CD4-positive, alpha-beta T cell treated with Interleukin-17A for 1 hour (primary cell): ENCODE measurements around the gene CXorf66.
"Not testable (repeated sequence)": the region's sequence is repeated elsewhere in the genome, so short reads cannot be mapped to it uniquely, and the experiment has no call there.

Source experiments
- DNase-seq: peaks from one replicate; pipeline ENCODE4 v3.0.0-alpha.2; 2020

Gene CXorf66

GRCh38 chrX:139965421-139965820, at the start of gene CXorf66:
CXorf66 (minus strand) TSS chrX:139965521; CDS start chrX:139965496, 25 bp downstream.
- DNase-seq: no peak

GRCh38 chrX:139982856-139983255, 17.5 kb upstream of the CXorf66 start:
- no peak for DNase-seq

- no peak for DNase-seq
Observed at GRCh38 chrX:139974471-139974870, 9.2 kb upstream of the CXorf66 start.

DNA sequence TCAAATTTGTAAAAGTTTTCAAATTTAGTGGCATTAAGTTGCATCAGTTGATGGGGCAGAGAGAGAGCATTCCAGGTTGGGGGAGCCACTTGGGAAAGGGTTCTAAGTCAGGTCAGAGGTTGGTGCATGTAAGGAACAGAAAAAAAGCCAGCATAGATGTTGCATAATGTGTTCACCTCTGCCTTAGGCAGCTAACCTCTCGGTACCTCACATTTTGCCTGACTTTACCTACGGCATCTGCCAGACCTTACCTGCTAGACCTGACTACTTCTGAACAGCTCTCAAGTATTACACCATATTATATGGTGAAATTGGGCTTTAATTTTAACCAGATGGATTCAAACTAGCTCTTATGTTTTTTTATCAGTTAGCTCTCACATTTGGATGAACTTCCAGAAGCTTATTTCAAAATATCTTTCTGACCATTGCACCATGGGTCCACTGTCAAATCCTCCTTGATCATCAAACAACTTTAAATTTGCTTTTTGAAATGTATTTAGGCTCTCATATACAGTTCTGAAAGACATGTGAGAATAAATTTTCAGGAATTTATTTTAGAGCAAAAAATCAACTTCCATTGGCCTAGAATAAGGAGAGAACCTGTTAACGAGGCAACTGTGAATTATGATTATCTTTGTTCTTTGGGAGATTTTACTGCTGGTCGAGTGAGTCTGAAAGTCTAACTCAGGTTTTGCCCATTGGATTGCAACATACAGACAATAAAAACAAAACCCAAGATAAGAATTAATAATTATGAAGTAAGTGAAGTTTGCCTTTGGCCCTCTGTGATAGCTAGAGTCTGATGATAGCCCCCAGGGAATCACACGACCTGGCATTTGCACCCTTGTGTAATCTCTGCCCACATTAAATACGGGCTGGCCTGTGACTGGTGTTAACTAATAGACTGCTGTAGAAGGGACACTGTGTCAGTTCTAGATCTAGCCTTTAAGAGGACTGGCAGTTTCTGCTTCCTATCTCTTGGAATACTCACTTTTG, 7.6 kb upstream of the CXorf66 start:
- no peak for DNase-seq

- no peak for DNase-seq
Observed at GRCh38 chrX:139972113-139972512, 6.8 kb upstream of the CXorf66 start.

- no peak for DNase-seq
Observed at GRCh38 chrX:139971394-139971749, 6.1 kb upstream of the CXorf66 start.

DNA sequence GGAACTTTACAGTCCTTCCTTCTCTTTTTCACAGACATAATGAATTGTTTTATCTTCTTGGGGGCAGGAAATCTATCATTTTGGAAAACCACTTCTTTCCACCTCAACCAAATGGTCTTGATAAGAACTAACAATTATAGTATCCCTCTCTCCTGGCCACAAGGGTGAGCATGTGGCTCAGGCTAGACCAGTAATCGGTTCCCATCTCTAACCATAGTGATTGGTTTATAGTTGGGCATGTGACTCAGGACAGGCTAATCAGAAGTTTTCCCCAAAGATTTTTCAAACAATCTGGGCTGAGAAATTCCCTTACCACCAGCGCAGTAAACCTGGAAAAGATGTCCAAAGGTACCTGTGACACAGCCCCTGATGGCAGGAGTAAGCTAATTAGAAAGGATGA, 4.0 kb upstream of the CXorf66 start:
- DNase-seq: no peak

- no peak for DNase-seq
Observed at GRCh38 chrX:139967750-139968149, 2.4 kb upstream of the CXorf66 start.

DNA sequence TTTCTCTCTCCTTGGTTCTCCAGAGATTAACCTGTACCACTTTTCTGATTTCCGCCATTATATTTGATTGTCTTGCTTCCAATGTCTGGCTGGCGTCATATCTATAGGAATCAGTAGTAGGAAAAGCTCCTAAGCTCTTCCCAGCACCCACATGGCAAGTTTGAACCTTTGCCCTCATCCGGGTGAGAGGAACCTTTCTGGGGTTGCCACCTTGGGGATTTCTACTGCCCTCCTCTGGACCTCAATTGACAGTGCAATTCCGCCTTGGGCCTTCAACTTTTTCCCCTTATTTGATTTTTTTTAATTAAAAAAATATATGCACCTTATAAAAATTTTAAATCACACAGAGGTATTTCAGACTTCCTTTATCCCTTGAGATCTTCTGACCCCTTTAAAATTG, 2.0 kb upstream of the CXorf66 start:
- no peak for DNase-seq

DNA sequence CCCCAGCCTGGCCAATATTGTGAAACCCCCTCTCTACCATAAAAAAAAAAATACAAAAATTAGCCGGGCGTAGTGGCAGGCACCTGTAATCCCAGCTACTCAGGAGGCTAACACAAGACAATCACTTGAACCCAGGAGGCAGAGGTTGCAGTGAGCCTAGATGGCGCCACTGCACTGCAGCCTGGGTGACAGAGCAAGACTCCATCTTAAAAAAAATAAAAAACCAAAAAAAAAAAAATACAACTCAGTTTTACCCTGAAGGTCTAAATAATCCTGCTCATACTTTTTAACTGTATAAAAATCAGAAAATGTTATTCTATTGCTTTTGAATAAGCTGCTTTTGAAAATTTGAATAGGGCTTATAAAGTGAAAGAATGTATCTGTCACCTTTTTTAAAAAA, 838 bp upstream of the CXorf66 start:
- DNase-seq: not testable (repeated sequence)

GRCh38 chrX:139961091-139961490, 4.2 kb downstream of the CXorf66 start:
- not testable (repeated sequence) for DNase-seq

GRCh38 chrX:139949703-139950102, 15.6 kb downstream of the CXorf66 start:
- DNase-seq: no peak

DNA sequence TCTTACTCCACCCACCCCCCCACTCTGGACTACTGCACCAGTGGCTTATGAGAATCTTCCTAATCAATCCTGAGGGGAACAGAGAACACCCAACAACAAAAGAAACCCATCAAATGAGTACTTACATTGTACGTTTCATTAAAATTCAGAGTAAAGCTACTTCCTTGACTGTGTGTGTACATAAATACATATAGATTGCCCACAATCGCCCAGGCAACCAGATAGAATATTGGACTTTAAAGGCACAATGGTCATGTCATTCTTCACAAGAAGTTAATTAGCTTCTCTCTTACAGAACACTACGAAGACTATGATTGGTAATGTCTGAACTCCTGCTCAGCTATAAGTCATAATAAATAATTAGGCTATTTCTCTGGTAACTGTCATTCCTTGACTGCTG, 20.2 kb downstream of the CXorf66 start:
- no peak for DNase-seq

DNA sequence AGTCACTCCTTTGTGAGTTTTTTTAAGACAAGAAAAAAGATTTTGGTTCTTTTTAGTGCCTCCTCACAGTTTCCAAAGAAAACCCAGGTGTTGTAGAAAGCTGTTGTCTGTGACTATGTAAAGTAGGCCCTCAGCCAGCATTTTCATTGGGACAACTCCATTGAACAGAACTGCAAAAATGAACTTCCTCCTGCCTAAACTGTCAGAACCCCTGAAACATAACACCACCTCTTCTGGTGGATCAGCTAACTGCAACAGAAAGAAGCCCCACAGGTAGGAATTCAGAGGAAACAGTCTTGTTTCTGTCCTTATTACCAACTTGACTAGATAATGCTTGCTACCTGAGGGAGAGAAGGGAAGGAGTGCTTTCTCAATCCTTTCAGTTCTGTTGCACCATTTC, 29.1 kb downstream of the CXorf66 start:
- peak; percentile 2 for DNase-seq

DNA sequence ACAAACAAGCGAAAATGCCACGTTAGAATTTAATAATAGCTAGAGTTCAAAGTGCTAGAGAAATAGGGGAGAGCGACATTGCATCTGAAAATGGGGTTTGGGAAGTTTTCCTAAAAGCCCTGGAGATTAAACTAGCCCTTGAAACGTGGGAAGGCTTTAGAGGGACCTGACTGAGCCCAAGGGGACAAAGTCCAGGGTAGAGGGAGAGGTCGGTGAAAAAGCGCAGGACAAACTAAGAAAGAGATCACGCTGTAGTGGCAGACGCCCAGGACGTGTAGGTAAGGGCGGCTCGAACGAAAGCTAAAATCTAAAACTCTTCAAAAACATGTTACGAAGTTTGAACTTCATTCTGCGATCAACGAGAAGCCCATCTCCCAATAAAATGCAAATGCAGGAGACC, 31.4 kb downstream of the CXorf66 start:
- no peak for DNase-seq

- DNase-seq: peak; percentile 87
Observed at GRCh38 chrX:139932901-139933796, 32.2 kb downstream of the CXorf66 start, which contains the start of gene ATP11C. ATP11C (minus strand) TSS chrX:139933053; CDS start chrX:139932042, 1,011 bp downstream.

GRCh38 chrX:139932073-139932900, 33.0 kb downstream of the CXorf66 start:
- DNase-seq: peak; percentile 56

DNA sequence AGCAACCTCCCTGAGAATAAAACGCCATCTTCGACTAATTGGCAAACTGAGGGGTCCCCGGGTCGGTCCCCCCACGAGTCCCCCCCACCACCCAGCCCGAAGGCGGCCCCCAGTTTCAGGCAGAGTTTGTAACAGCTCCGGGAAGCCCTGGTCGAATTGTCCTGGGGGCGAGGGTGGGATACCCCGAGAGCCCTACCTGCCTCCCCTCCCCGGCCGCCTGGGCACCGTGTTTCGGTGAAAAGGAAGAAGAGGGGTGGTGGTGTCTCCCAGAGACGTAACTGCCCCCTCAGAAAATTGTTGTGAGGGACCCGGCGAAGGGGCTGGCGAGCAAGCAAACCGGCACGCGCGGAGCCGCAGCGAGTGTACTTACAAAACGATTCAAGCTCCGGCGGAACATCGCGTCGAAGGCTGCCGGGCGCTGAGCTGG, 33.7 kb downstream of the CXorf66 start:
- no peak for DNase-seq

DNA sequence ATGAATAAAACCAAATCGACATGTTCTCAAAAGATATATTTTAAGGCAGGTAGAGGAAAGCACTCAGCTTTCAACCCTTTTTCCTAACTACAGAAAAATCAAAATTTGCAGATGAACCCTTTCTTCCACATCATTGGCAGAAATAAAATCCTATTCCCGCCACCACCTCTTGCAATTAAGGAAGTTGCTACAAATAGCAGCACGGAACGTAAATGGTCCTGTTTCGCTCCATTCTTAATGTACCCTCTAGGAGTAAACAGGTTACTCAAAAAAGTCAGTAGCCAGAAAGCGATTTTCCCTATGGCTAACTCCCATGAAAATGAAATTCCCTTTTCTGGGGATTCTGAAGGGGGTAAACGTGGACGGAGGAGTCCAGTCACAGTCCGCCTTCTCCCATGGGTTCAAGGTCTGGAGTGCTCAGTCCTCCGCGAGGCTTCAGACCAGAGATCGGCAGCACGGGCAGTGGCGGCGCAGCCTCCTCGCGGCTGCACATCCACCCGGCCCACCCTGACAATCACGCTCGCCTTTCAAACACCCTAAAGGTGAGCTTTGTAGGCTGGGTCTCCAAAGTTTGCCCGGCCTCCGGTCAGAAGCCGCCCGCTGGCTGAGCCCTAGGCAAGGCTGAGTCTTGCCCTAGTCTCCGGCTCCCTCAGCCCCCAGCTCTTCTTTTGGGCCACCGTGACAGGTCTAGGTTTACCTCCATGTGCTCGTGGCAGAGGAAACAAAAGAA, 34.2 kb downstream of the CXorf66 start:
- DNase-seq: peak; percentile 1

DNA sequence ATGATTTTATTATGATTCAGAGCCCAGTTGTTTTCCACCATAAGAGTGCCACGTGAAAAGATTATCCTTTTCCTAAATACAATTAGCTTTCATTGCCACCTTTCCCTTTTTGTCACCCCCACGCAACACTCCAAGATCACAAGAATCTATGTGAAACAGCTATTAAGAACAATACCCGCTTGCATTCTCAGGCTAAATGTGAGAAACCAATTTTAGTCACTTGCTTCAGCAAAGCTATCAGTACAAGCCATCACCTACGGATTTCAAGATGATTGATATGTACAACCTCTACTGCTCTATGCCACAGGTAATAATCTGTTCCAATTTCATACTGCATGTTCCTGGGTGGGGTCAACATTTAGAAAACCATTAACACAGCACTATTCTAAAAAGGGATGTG, 34.9 kb downstream of the CXorf66 start:
- no peak for DNase-seq

DNA sequence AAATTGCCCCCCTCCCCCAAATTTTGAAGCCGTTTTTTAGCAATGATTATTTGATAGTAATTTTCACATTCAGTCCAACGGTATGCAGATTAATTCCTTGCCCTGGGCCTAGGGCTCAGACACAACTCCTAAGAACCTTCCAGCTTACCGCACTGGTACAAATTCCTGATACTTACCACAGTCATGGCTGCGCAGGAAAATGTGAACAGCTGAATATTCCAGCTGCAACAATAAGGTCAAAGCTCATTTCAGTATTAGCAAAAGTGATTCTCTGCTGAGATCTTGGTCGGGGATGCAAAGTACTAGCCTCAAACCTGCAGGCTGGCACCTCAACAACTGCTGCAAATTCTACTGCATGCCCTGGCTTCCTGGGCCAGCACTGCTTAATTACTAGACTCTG, 35.4 kb downstream of the CXorf66 start:
- DNase-seq: no peak

- DNase-seq: no peak
Observed at GRCh38 chrX:139924696-139925095, 40.6 kb downstream of the CXorf66 start.
